T-cell (primary cell): Measurements from ENCODE around the gene WNT10A. TPM values are rescaled to one million over a fixed set of nuclear protein-coding genes. Genes with fewer than 3 reads are reported as not detected.

Experiments
- ATAC-seq, 4 experiments: fragments of 200-7000 bp in 3 of 4; fragments of 150-1000 bp in 1 of 4; cut with Tn5 transposase; replicated peaks in 1 of 4; 1 replicate in 3 of 4; 2 replicates in 1 of 4; pipeline ENCODE4 v1.10.0; 2021; ENCODE audit warnings: moderate library complexity in 3 of 4, mild to moderate bottlenecking in 2 of 4, moderate number of reproducible peaks in 1 of 4
- CTCF ChIA-PET, 2 donors: fragments of 300-600 bp; sonication (Branson Sonifier 250); formaldehyde crosslinking; loops; one replicate each; lab custom pipeline; 2022; ENCODE audit warnings: antibody characterized with exemption in 2 of 2; lab: Charles Lee
- POLR2A ChIA-PET, 2 donors: fragments of 300-600 bp; sonication (Branson Sonifier 250); formaldehyde crosslinking; loops; one replicate each; lab custom pipeline; 2022; ENCODE audit warnings: antibody characterized with exemption in 2 of 2; lab: Charles Lee
- DNase-seq, 35 experiments: peaks; one replicate each; pipeline versions ENCODE4 v3.0.0 to v3.0.0-alpha.2; 2013 to 2023
- H3K27ac ChIP-seq: one replicate; pipeline ENCODE4 v1.5.1; 2013; ENCODE audit warnings: low read length
- H3K27me3 ChIP-seq, 2 experiments: replicated peaks in 1 of 2; 1 replicate in 1 of 2; 2 replicates in 1 of 2; pipeline versions ENCODE4 v1.6.1 to v1.7.0; 2013; ENCODE audit warnings: low read length in 1 of 2, mixed read lengths in 1 of 2; ENCODE audit not compliant: control insufficient read depth in 2 of 2, insufficient read depth in 2 of 2; ENCODE audit errors: extremely low read depth in 1 of 2
- H3K36me3 ChIP-seq, 2 donors: 1 replicate in 1 of 2; 2 replicates in 1 of 2; pipeline versions ENCODE4 v1.6.1 to v1.7.0; 2013; ENCODE audit warnings: low read length in 1 of 2; ENCODE audit not compliant: control insufficient read depth in 2 of 2, insufficient read depth in 1 of 2; ENCODE audit errors: extremely low read depth in 1 of 2
- H3K4me1 ChIP-seq, 2 experiments: 1 replicate in 1 of 2; 2 replicates in 1 of 2; pipeline versions ENCODE4 v1.6.1 to v1.7.0; 2013; ENCODE audit warnings: low read length in 2 of 2, mixed read lengths in 1 of 2; ENCODE audit not compliant: insufficient read depth in 2 of 2, control insufficient read depth in 1 of 2; ENCODE audit errors: extremely low read depth in 1 of 2
- H3K4me3 ChIP-seq, 2 donors: 1 replicate in 1 of 2; 2 replicates in 1 of 2; pipeline versions ENCODE4 v1.5.1 to v1.7.0; 2013; ENCODE audit warnings: mild to moderate bottlenecking in 2 of 2, low read length in 1 of 2, moderate library complexity in 1 of 2; ENCODE audit not compliant: control insufficient read depth in 1 of 2; ENCODE audit errors: extremely low read depth in 1 of 2
- H3K9me3 ChIP-seq: 2 replicates; pipeline ENCODE4 v1.7.0; 2013
- H3K27ac Mint-ChIP-seq, 2 donors: one replicate each; pipeline ENCODE4 v1.8.0; 2020 to 2021; ENCODE audit warnings: mild to moderate bottlenecking in 2 of 2, mixed read lengths in 2 of 2
- H3K27me3 Mint-ChIP-seq, 2 donors: one replicate each; pipeline ENCODE4 v1.8.0; 2021 to 2022; ENCODE audit warnings: mixed read lengths in 2 of 2
- H3K36me3 Mint-ChIP-seq: one replicate; pipeline ENCODE4 v1.8.0; 2021; ENCODE audit warnings: mixed read lengths
- H3K4me1 Mint-ChIP-seq, 3 donors: one replicate each; pipeline ENCODE4 v1.8.0; 2020 to 2022; ENCODE audit warnings: mixed read lengths in 3 of 3, mild to moderate bottlenecking in 1 of 3
- H3K4me3 Mint-ChIP-seq, 3 donors: one replicate each; pipeline ENCODE4 v1.8.0; 2020 to 2022; ENCODE audit warnings: mild to moderate bottlenecking in 3 of 3, mixed read lengths in 3 of 3, moderate library complexity in 3 of 3
- H3K9me3 Mint-ChIP-seq, 3 donors: one replicate each; pipeline ENCODE4 v1.8.0; 2020 to 2022; ENCODE audit warnings: mixed read lengths in 3 of 3
- WGBS: methylation state at CpG from one replicate; pipeline ENCODE4 v1.1.5; 2013; ENCODE audit warnings: missing lambda C conversion rate; ENCODE audit not compliant: insufficient coverage; 5-methylcytosine and 5-hydroxymethylcytosine counted together
- total RNA-seq, 35 experiments: library from RNA in 6 of 35; stranded (reverse) in 6 of 35; fragments of 120-200 nt in 1 of 35; gene quantifications; one replicate each; pipeline versions ENCODE4 v1.2.1 to v1.2.4 and lab custom pipeline; 2013 to 2026

WNT10A gene
- total RNA-seq, 5 donors from 2014 or later (not counting 1 experiment from before 2014, with no cell fraction given) = 3.1 to 10.7 (median 6.1) TPM

- Histone ChIP-seq H3K36me3 (no peaks in the 10 kb centered on the region), H3K27me3 (peaks cover 0 to 25% of the 10 kb centered on the region in 2 experiments), H3K27ac (no peak overlapping the region), H3K4me1 (peaks cover 3 to 13% of the 10 kb centered on the region in 2 experiments), H3K9me3 (no peaks in the 10 kb centered on the region), H3K4me3 (no peak overlapping the region)
- H3K9me3 Mint-ChIP-seq = no peaks in the 10 kb centered on the region
- ATAC-seq (no peak), DNase-seq (no peak)
- peaks cover 8 to 10% of the 10 kb centered on the region in 2 donors for H3K27me3 Mint-ChIP-seq
- ChIA-PET CTCF (interaction anchor here (0.6 to 2.0 kb wide), 3 partner anchors 13 to 34 kb away, joined by 3 to 10 read pairs (median 3); no protein-coding TSS in a partner anchor), POLR2A (no interaction called here)
- WGBS = 88% methylated on average over 1 of the region's 6 CpGs
- H3K27ac Mint-ChIP-seq = no peak overlapping the region
- no peaks in the 10 kb centered on the region for H3K36me3 Mint-ChIP-seq
- no peak overlapping the region for H3K4me3 Mint-ChIP-seq
- peaks cover 10 to 14% (median 11%) of the 10 kb centered on the region in 3 donors for H3K4me1 Mint-ChIP-seq
These were observed 30.1 kb downstream of the WNT10A start for GRCh38 chr2:218910741-218911140.

- no peak overlapping the region for H3K27ac Mint-ChIP-seq
- H3K27me3 ChIP-seq = peaks cover 4 to 26% of the 10 kb centered on the region in 2 experiments
- H3K27me3 Mint-ChIP-seq = peaks cover 41 to 45% of the 10 kb centered on the region in 2 donors
- ChIA-PET POLR2A (no interaction called here), CTCF (no interaction called here)
- no peaks in the 10 kb centered on the region for H3K9me3 ChIP-seq
- DNase-seq (no peak), ATAC-seq (no peak)
- H3K4me1 ChIP-seq = no peaks in the 10 kb centered on the region
- no peak overlapping the region for H3K4me3 Mint-ChIP-seq
- H3K4me3 ChIP-seq = no peak overlapping the region
- H3K27ac ChIP-seq = no peak overlapping the region
- H3K9me3 Mint-ChIP-seq = peaks cover 0 to 8% (median 4%) of the 10 kb centered on the region in 3 donors
- H3K4me1 Mint-ChIP-seq = no peaks in the 10 kb centered on the region
- no peaks in the 10 kb centered on the region for H3K36me3 ChIP-seq
- WGBS = no CpG with 5 or more reads among the region's 1 CpG
- H3K36me3 Mint-ChIP-seq = peaks cover 4% of the 10 kb centered on the region
These were observed 39.9 kb downstream of the WNT10A start for GRCh38 chr2:218920504-218920903.

DNA sequence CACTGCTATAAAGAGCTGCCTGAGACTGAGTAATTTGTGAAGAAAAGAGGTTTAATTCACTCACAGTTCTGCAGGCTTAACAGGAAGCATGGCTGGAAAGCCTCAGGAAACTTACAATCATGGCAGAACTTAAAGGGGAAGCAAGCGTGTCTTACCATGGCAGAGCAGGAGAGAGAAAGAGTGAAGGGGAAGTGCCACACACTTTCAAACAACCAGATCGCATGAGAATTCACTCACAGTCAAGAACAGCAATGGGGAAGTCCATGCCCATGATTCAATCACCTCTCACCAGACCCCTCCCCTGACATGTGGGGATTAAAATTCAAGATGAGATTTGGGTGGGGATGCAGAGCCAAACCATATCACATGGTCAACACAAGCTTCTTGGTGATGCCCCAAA is 44.1 kb downstream of the WNT10A start:
- H3K9me3 Mint-ChIP-seq = peaks cover 0 to 8% (median 4%) of the 10 kb centered on the region in 3 donors
- Histone ChIP-seq H3K9me3 (no peaks in the 10 kb centered on the region), H3K4me3 (no peak overlapping the region), H3K36me3 (no peaks in the 10 kb centered on the region), H3K4me1 (no peaks in the 10 kb centered on the region), H3K27me3 (peaks cover 2 to 16% of the 10 kb centered on the region in 2 experiments), H3K27ac (no peak overlapping the region)
- POLR2A ChIA-PET = no interaction called here
- 60% methylated on average over 1 of the region's 2 CpGs for WGBS
- H3K27me3 Mint-ChIP-seq = peaks cover 53 to 58% of the 10 kb centered on the region in 2 donors
- no peak overlapping the region for H3K4me3 Mint-ChIP-seq
- ATAC-seq (no peak), DNase-seq (no peak)
- no peak overlapping the region for H3K27ac Mint-ChIP-seq
- peaks cover 4% of the 10 kb centered on the region for H3K36me3 Mint-ChIP-seq
- H3K4me1 Mint-ChIP-seq = no peaks in the 10 kb centered on the region
- CTCF ChIA-PET = no interaction called here

DNA sequence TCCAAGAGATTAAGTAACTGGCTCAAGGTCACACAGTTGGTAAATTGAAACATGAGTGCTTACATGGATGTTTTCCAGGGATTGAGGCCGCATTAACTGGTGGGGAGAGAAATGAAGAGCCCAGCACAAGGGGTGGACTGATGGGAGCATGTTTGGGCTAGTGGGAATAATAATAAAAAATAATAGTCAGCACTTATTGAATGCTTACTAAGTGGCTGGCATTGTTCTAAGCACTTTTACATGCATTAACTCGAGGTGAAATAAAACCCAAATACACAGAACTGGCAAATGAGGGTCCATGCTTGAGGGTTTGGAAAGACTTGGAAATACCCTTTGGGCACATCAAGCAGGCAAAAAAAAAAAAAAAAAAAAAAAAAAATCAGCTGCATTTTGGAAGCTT is 44.8 kb downstream of the WNT10A start:
- H3K27ac Mint-ChIP-seq = no peak overlapping the region
- 100% methylated on average over 1 of the region's 2 CpGs for WGBS
- CTCF ChIA-PET = interaction anchor here in 1 of 2 donors (0.5 to 0.6 kb wide), 2 partner anchors 59 to 566 kb away, joined by 3 to 4 read pairs; no protein-coding TSS in a partner anchor
- POLR2A ChIA-PET = no interaction called here
- Histone ChIP-seq H3K4me1 (no peaks in the 10 kb centered on the region), H3K27ac (no peak overlapping the region), H3K9me3 (no peaks in the 10 kb centered on the region), H3K36me3 (no peaks in the 10 kb centered on the region), H3K4me3 (no peak overlapping the region), H3K27me3 (peaks cover 2 to 16% of the 10 kb centered on the region in 2 experiments)
- DNase-seq (no peak), ATAC-seq (no peak)
- H3K27me3 Mint-ChIP-seq = peaks cover 52 to 53% of the 10 kb centered on the region in 2 donors
- no peaks in the 10 kb centered on the region for H3K4me1 Mint-ChIP-seq
- H3K9me3 Mint-ChIP-seq = peaks cover 0 to 8% (median 4%) of the 10 kb centered on the region in 3 donors
- H3K4me3 Mint-ChIP-seq = no peak overlapping the region
- peaks cover 4% of the 10 kb centered on the region for H3K36me3 Mint-ChIP-seq

GRCh38 chr2:218927422-218927821 is 46.8 kb downstream of the WNT10A start:
- Mint-ChIP-seq H3K9me3 (peaks cover 0 to 8% (median 4%) of the 10 kb centered on the region in 3 donors), H3K4me3 (no peak overlapping the region), H3K27ac (no peak overlapping the region), H3K36me3 (peaks cover 4% of the 10 kb centered on the region), H3K4me1 (no peaks in the 10 kb centered on the region), H3K27me3 (peaks cover 40 to 41% of the 10 kb centered on the region in 2 donors)
- ChIA-PET POLR2A (no interaction called here), CTCF (no interaction called here)
- ATAC-seq (no peak), DNase-seq (no peak)
- H3K36me3 ChIP-seq = no peaks in the 10 kb centered on the region
- WGBS = 100% methylated on average over 1 of the region's 2 CpGs
- H3K27ac ChIP-seq = no peak overlapping the region
- H3K27me3 ChIP-seq = peaks cover 0 to 14% of the 10 kb centered on the region in 2 experiments
- no peaks in the 10 kb centered on the region for H3K4me1 ChIP-seq
- no peaks in the 10 kb centered on the region for H3K9me3 ChIP-seq
- no peak overlapping the region for H3K4me3 ChIP-seq

- CTCF ChIA-PET = no interaction called here
- no peak for ATAC-seq
These were observed 47.2 kb downstream of the WNT10A start for GRCh38 chr2:218927876-218928275.

More at GRCh38 chr2:218927876-218928275, 47.2 kb downstream of the WNT10A start:
- Histone ChIP-seq H3K4me1 (no peaks in the 10 kb centered on the region), H3K9me3 (no peaks in the 10 kb centered on the region), H3K27ac (no peak overlapping the region), H3K4me3 (no peak overlapping the region), H3K27me3 (peaks cover 0 to 11% of the 10 kb centered on the region in 2 experiments), H3K36me3 (no peaks in the 10 kb centered on the region)
- Mint-ChIP-seq H3K27ac (no peak overlapping the region), H3K27me3 (peaks cover 37 to 39% of the 10 kb centered on the region in 2 donors), H3K4me3 (no peak overlapping the region), H3K9me3 (peaks cover 0 to 8% (median 4%) of the 10 kb centered on the region in 3 donors), H3K36me3 (peaks cover 4% of the 10 kb centered on the region), H3K4me1 (no peaks in the 10 kb centered on the region)
- POLR2A ChIA-PET = no interaction called here
- DNase-seq = no peak
- 86% methylated on average over 2 of the region's 4 CpGs for WGBS
